Colonic mucosa (tissue), 4 donors: ENCODE measurements around the gene KIAA0232. TPM values are rescaled to one million over a fixed set of nuclear protein-coding genes. Genes with fewer than 3 reads are reported as not detected.
"Not testable (repeated sequence)": the region's sequence is repeated elsewhere in the genome, so short reads cannot be mapped to it uniquely, and the experiment has no call there.

Experiments used
- DNase-seq: peaks from one replicate; pipeline ENCODE4 v3.0.0-alpha.2; 2020
- H3K27ac ChIP-seq: fragments of 200-600 bp; one replicate; pipeline ENCODE4 v1.8.0; 2021
- H3K27me3 ChIP-seq: fragments of 200-600 bp; one replicate; pipeline ENCODE4 v1.8.0; 2021
- H3K36me3 ChIP-seq: fragments of 200-600 bp; one replicate; pipeline ENCODE4 v1.8.0; 2021
- H3K4me1 ChIP-seq: fragments of 200-600 bp; one replicate; pipeline ENCODE4 v1.8.0; 2021; ENCODE audit warnings: mild to moderate bottlenecking
- H3K4me3 ChIP-seq: fragments of 200-600 bp; one replicate; pipeline ENCODE4 v1.8.0; 2021
- H3K9ac ChIP-seq, 2 donors: one replicate each; pipeline ENCODE4 v1.7.0; 2013; ENCODE audit warnings: control low read depth in 2 of 2, low read depth in 2 of 2, low read length in 2 of 2
- H3K9me3 ChIP-seq: fragments of 200-600 bp; one replicate; pipeline ENCODE4 v1.8.0; 2021
- CTCF ChIP-seq: fragments of 200-600 bp; IDR thresholded peaks from one replicate; pipeline ENCODE4 v1.8.0; 2022; ENCODE audit warnings: antibody characterized with exemption, mild to moderate bottlenecking
- intact Hi-C: fragments of 100-400 bp; cut with DNase I; formaldehyde crosslinking; loops from one replicate; pipeline ENCODE4 v1.14.1; 2022
- total RNA-seq, 2 donors: library from RNA; stranded (reverse); fragmentation: NEBNext Ultra II Directional in 1 of 2; extraction: Animal tissue kit (Norgen Biotek cat#: 25700) in 1 of 2; gene quantifications; one replicate each; pipeline ENCODE4 v1.2.1, GENCODE V29; 2021
- donor health status: healthy.
- donor health status: DM: no; HTN: no; CAD: no.
- donor health status: DM: no; HTN: no; CAD: no.

The KIAA0232 gene
- total RNA-seq, 2 donors from 2014 or later = 20.8 to 32.8 TPM

- no peak overlapping the region for H3K27ac ChIP-seq
- H3K36me3 ChIP-seq = no peaks in the 10 kb centered on the region
- intact Hi-C loops = no loop called here
These were observed 5.6 kb downstream of the KIAA0232 start for GRCh38 chr4:6788123-6788522.

GRCh38 chr4:6791245-6791644 lies 8.7 kb downstream of the KIAA0232 start:
- H3K27ac ChIP-seq, intact Hi-C loops, DNase-seq, H3K9me3 ChIP-seq, H3K9ac ChIP-seq, H3K27me3 ChIP-seq, H3K36me3 ChIP-seq, H3K4me3 ChIP-seq, H3K4me1 ChIP-seq: not testable (repeated sequence)

More at GRCh38 chr4:6788123-6788522, 5.6 kb downstream of the KIAA0232 start:
- H3K9me3 ChIP-seq = no peaks in the 10 kb centered on the region
- H3K4me3 ChIP-seq = no peak overlapping the region
- no peak overlapping the region for H3K9ac ChIP-seq
- no peak for TF ChIP-seq CTCF
- no peaks in the 10 kb centered on the region for H3K27me3 ChIP-seq
- DNase-seq = no peak
- peaks cover 9% of the 10 kb centered on the region for H3K4me1 ChIP-seq

GRCh38 chr4:6791796-6792195 lies 9.3 kb downstream of the KIAA0232 start:
- H3K27ac ChIP-seq, H3K9me3 ChIP-seq, intact Hi-C loops, H3K4me1 ChIP-seq, DNase-seq, H3K9ac ChIP-seq, H3K36me3 ChIP-seq, H3K27me3 ChIP-seq, H3K4me3 ChIP-seq: not testable (repeated sequence)

- no peaks in the 10 kb centered on the region for H3K36me3 ChIP-seq
- no peak overlapping the region for H3K27ac ChIP-seq
- no peaks in the 10 kb centered on the region for H3K27me3 ChIP-seq
- TF ChIP-seq CTCF = no peak
- intact Hi-C loops = no loop called here
- no peak for DNase-seq
- no peak overlapping the region for H3K9ac ChIP-seq
- H3K9me3 ChIP-seq = no peaks in the 10 kb centered on the region
- H3K4me3 ChIP-seq = no peak overlapping the region
- peaks cover 3% of the 10 kb centered on the region for H3K4me1 ChIP-seq
These were observed 11.7 kb downstream of the KIAA0232 start for GRCh38 chr4:6794189-6794588.

GRCh38 chr4:6795821-6796220 lies 13.3 kb downstream of the KIAA0232 start:
- no peaks in the 10 kb centered on the region for H3K27me3 ChIP-seq
- peaks cover 3% of the 10 kb centered on the region for H3K4me1 ChIP-seq
- no peak overlapping the region for H3K9ac ChIP-seq
- intact Hi-C loops = no loop called here
- no peak for TF ChIP-seq CTCF
- peak; percentile 68 for DNase-seq
- H3K4me3 ChIP-seq = no peak overlapping the region
- no peaks in the 10 kb centered on the region for H3K9me3 ChIP-seq
- no peaks in the 10 kb centered on the region for H3K36me3 ChIP-seq
- peak overlapping the region; percentile 15 for H3K27ac ChIP-seq

GRCh38 chr4:6797368-6797767 lies 14.8 kb downstream of the KIAA0232 start:
- H3K9me3 ChIP-seq, H3K27me3 ChIP-seq, H3K36me3 ChIP-seq, H3K4me1 ChIP-seq, DNase-seq, H3K27ac ChIP-seq, intact Hi-C loops, H3K9ac ChIP-seq, H3K4me3 ChIP-seq: not testable (repeated sequence)

- H3K36me3 ChIP-seq = no peaks in the 10 kb centered on the region
- DNase-seq = no peak
- no peaks in the 10 kb centered on the region for H3K9me3 ChIP-seq
- H3K4me3 ChIP-seq = no peak overlapping the region
- no peak overlapping the region for H3K27ac ChIP-seq
- TF ChIP-seq CTCF = no peak
- intact Hi-C loops = no loop called here
- H3K4me1 ChIP-seq = peaks cover 6% of the 10 kb centered on the region
- no peak overlapping the region for H3K9ac ChIP-seq
- H3K27me3 ChIP-seq = no peaks in the 10 kb centered on the region
These were observed 16.6 kb downstream of the KIAA0232 start for GRCh38 chr4:6799091-6799490.
